NCI-H510A (cell line): ENCODE measurements around the gene COMMD1.
"Not testable (repeated sequence)": the region's sequence is repeated elsewhere in the genome, so short reads cannot be mapped to it uniquely, and the experiment has no call there.

ENCODE experiments used
- DNase-seq: peaks from one replicate; lab custom pipeline; 2025; lab: John Stamatoyannopoulos, UW

The COMMD1 gene

GRCh38 chr2:62074233-62074632 lies 168.8 kb downstream of the COMMD1 start:
- no peak for DNase-seq

- DNase-seq = no peak
These were observed 171.6 kb downstream of the COMMD1 start for GRCh38 chr2:62076980-62077638.

- DNase-seq = no peak
These were observed 179.3 kb downstream of the COMMD1 start for GRCh38 chr2:62084801-62085200.

GRCh38 chr2:62089658-62090057 lies 184.2 kb downstream of the COMMD1 start:
- DNase-seq = no peak

- no peak for DNase-seq
These were observed 186.0 kb downstream of the COMMD1 start for GRCh38 chr2:62091471-62091870.

GRCh38 chr2:62099050-62099449 lies 193.6 kb downstream of the COMMD1 start:
- no peak for DNase-seq

GRCh38 chr2:62099523-62100175 lies 194.2 kb downstream of the COMMD1 start:
- DNase-seq = no peak

GRCh38 chr2:62101886-62102285 lies 196.4 kb downstream of the COMMD1 start:
- DNase-seq = no peak

GRCh38 chr2:62102402-62102920 lies 197.0 kb downstream of the COMMD1 start:
- no peak for DNase-seq

GRCh38 chr2:62109554-62109953 lies 204.1 kb downstream of the COMMD1 start:
- DNase-seq = no peak

GRCh38 chr2:62110415-62111025 lies 205.0 kb downstream of the COMMD1 start:
- no peak for DNase-seq

GRCh38 chr2:62112179-62112578 lies 206.7 kb downstream of the COMMD1 start:
- no peak for DNase-seq

- peak; percentile 22 for DNase-seq
These were observed 209.1 kb downstream of the COMMD1 start for GRCh38 chr2:62114564-62114963.

GRCh38 chr2:62116983-62117382 lies 211.5 kb downstream of the COMMD1 start:
- DNase-seq = no peak

GRCh38 chr2:62118160-62118559 lies 212.7 kb downstream of the COMMD1 start:
- DNase-seq = no peak

- no peak for DNase-seq
These were observed 214.0 kb downstream of the COMMD1 start for GRCh38 chr2:62119311-62119974.

GRCh38 chr2:62126239-62126638 lies 220.8 kb downstream of the COMMD1 start:
- DNase-seq = not testable (repeated sequence)

GRCh38 chr2:62133320-62133823 lies 227.9 kb downstream of the COMMD1 start:
- no peak for DNase-seq

- DNase-seq = no peak
These were observed 231.7 kb downstream of the COMMD1 start for GRCh38 chr2:62136956-62137830.

- no peak for DNase-seq
These were observed 235.1 kb downstream of the COMMD1 start for GRCh38 chr2:62140426-62141141.
